Progenitor cell of endocrine pancreas (in vitro differentiated cells): Measurements from ENCODE around the gene UBE2E1. TPM values are rescaled to one million over a fixed set of nuclear protein-coding genes. Genes with fewer than 3 reads are reported as not detected.
"Not testable (repeated sequence)": the region's sequence is repeated elsewhere in the genome, so short reads cannot be mapped to it uniquely, and the experiment has no call there.

ENCODE experiments used
- DNase-seq: peaks from one replicate; pipeline ENCODE4 v3.0.0; 2021; ENCODE audit warnings: low spot score; ENCODE audit not compliant: unreplicated experiment
- H3K27ac Mint-ChIP-seq: 2 replicates; pipeline ENCODE4 v1.8.0; 2021; ENCODE audit warnings: mild to moderate bottlenecking, moderate library complexity, mixed read lengths
- H3K27me3 Mint-ChIP-seq: 2 replicates; pipeline ENCODE4 v1.8.0; 2021; ENCODE audit warnings: mixed read lengths
- H3K36me3 Mint-ChIP-seq: 2 replicates; pipeline ENCODE4 v1.8.0; 2022; ENCODE audit warnings: mixed read lengths; ENCODE audit not compliant: insufficient read depth
- H3K4me1 Mint-ChIP-seq: 2 replicates; pipeline ENCODE4 v1.8.0; 2021; ENCODE audit warnings: low read depth, mixed read lengths
- H3K4me3 Mint-ChIP-seq: 2 replicates; pipeline ENCODE4 v1.8.0; 2021; ENCODE audit warnings: low read depth, mild to moderate bottlenecking, moderate library complexity, mixed read lengths
- H3K9me3 Mint-ChIP-seq: 2 replicates; pipeline ENCODE4 v1.8.0; 2021; ENCODE audit warnings: low read depth, mixed read lengths
- CTCF ChIP-seq: fragments of 200-600 bp; sonication (generic); IDR thresholded peaks from one replicate; pipeline ENCODE4 v1.5.0; 2021; ENCODE audit warnings: antibody characterized with exemption, mild to moderate bottlenecking; ENCODE audit not compliant: unreplicated experiment
- total RNA-seq: library from RNA; stranded (reverse); gene quantifications from 2 replicates; pipeline ENCODE4 v1.2.1, GENCODE V29; 2021

UBE2E1 gene
- total RNA-seq, 1 donor from 2014 or later, result 134 TPM

GRCh38 chr3:23864931-23865330 lies 59.2 kb downstream of the UBE2E1 start:
- no peak for DNase-seq
- TF ChIP-seq CTCF, result no peak
- no peaks in the 10 kb centered on the region for H3K27me3 Mint-ChIP-seq
- H3K4me3 Mint-ChIP-seq, result no peak overlapping the region
- no peaks in the 10 kb centered on the region for H3K9me3 Mint-ChIP-seq
- H3K4me1 Mint-ChIP-seq, result peaks cover 33% of the 10 kb centered on the region
- peak overlapping the region; percentile 90 for H3K27ac Mint-ChIP-seq
- H3K36me3 Mint-ChIP-seq, result peaks cover 5% of the 10 kb centered on the region

- no peaks in the 10 kb centered on the region for H3K27me3 Mint-ChIP-seq
- H3K27ac Mint-ChIP-seq, result peak overlapping the region; percentile 90
- peaks cover 6% of the 10 kb centered on the region for H3K36me3 Mint-ChIP-seq
- TF ChIP-seq CTCF, result no peak
- peak overlapping the region; percentile 15 for H3K4me3 Mint-ChIP-seq
- H3K4me1 Mint-ChIP-seq, result peaks cover 35% of the 10 kb centered on the region
- DNase-seq, result no peak
- H3K9me3 Mint-ChIP-seq, result no peaks in the 10 kb centered on the region
Measured at GRCh38 chr3:23865595-23866396, 60.0 kb downstream of the UBE2E1 start.

GRCh38 chr3:23867400-23867799 lies 61.6 kb downstream of the UBE2E1 start:
- Mint-ChIP-seq H3K27ac (no peak overlapping the region), H3K27me3 (no peaks in the 10 kb centered on the region), H3K4me3 (no peak overlapping the region), H3K9me3 (no peaks in the 10 kb centered on the region), H3K36me3 (peaks cover 6% of the 10 kb centered on the region), H3K4me1 (peaks cover 35% of the 10 kb centered on the region)
- DNase-seq, result no peak
- peak; percentile 11 for TF ChIP-seq CTCF

DNA sequence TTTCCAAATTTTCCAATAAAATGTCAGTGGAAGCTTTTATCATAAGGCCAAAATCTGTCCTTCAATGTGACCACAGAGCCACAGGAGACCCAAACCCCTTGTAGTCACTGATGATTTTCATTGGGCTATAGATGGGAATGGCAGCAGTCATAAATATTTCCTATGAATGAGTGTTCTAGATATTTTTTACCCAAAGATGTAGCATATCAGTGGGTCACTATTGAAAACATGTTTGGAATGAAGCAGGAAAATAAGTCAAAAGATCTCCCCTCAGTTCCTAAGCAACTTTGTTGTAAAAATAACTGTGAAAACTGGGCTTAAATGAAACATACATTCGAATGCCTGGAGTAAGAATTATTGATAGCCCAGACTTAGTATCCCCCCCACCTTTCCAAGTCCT lies 62.1 kb downstream of the UBE2E1 start:
- TF ChIP-seq CTCF, result no peak
- DNase-seq, result no peak
- H3K4me1 Mint-ChIP-seq, result peaks cover 35% of the 10 kb centered on the region
- H3K9me3 Mint-ChIP-seq, result no peaks in the 10 kb centered on the region
- H3K36me3 Mint-ChIP-seq, result peaks cover 6% of the 10 kb centered on the region
- no peaks in the 10 kb centered on the region for H3K27me3 Mint-ChIP-seq
- no peak overlapping the region for H3K4me3 Mint-ChIP-seq
- no peak overlapping the region for H3K27ac Mint-ChIP-seq

DNA sequence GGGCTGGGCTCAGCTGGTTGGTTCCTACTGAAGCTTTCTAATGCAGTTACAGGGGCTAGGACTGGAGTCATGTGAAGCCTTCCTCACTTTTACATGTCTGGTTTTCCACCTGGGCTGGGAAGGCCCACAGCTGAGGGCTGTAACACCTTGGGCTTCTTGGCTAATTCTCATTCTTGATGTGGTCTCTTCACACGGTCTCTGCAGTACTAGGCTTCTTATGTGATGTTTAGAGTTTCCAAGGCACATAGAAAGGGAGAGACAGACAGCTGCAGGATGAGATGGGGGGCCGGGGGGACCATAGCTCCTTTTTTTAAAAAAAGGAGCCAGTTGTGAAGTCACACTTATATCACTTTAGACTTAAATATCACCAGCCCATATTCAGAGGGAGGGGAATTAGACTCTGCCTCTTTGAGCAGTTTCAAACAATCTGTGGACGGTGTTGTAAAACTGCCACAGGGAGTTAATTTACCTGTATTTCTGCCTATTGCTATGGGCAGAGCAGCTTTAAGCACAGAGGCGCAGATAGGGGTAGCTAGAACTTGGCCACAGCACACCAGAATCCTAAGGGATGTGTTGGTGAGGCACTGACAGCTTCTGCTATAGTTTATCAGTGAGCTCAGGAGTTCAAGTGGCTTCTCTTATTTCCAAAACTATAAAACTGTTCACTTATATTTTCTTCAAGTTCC lies 64.4 kb downstream of the UBE2E1 start:
- Mint-ChIP-seq H3K36me3 (peaks cover 4% of the 10 kb centered on the region), H3K4me1 (peaks cover 22% of the 10 kb centered on the region), H3K4me3 (no peak overlapping the region), H3K9me3 (no peaks in the 10 kb centered on the region), H3K27ac (no peak overlapping the region), H3K27me3 (no peaks in the 10 kb centered on the region)
- DNase-seq, result no peak
- TF ChIP-seq CTCF, result no peak

GRCh38 chr3:23870663-23871043 lies 64.9 kb downstream of the UBE2E1 start:
- H3K36me3 Mint-ChIP-seq, H3K27ac Mint-ChIP-seq, H3K4me3 Mint-ChIP-seq, H3K9me3 Mint-ChIP-seq, DNase-seq, H3K27me3 Mint-ChIP-seq: not testable (repeated sequence)
- peaks cover 17% of the 10 kb centered on the region for H3K4me1 Mint-ChIP-seq

GRCh38 chr3:23871361-23871760 lies 65.6 kb downstream of the UBE2E1 start:
- H3K4me1 Mint-ChIP-seq, H3K4me3 Mint-ChIP-seq, H3K27me3 Mint-ChIP-seq: not testable (repeated sequence)

More at GRCh38 chr3:23871361-23871760, 65.6 kb downstream of the UBE2E1 start:
- not testable (repeated sequence) for H3K9me3 Mint-ChIP-seq, H3K27ac Mint-ChIP-seq, DNase-seq, H3K36me3 Mint-ChIP-seq
